Stimulated activated CD4-positive, alpha-beta T cell treated with anti-CD3 and anti-CD28 coated beads, Interleukin-12 subunit alpha, Interleukin-12 subunit beta, amount 100 ng/mL, for 48 hours (primary cell): ENCODE data around the gene ZNF677.
"Not testable (repeated sequence)": the region's sequence is repeated elsewhere in the genome, so short reads cannot be mapped to it uniquely, and the experiment has no call there.

Experiments
- DNase-seq, 3 donors: peaks; one replicate each; pipeline ENCODE4 v3.0.0-alpha.2; 2020; ENCODE audit warnings: low read depth in 2 of 3, low spot score in 1 of 3

Gene ZNF677

DNA sequence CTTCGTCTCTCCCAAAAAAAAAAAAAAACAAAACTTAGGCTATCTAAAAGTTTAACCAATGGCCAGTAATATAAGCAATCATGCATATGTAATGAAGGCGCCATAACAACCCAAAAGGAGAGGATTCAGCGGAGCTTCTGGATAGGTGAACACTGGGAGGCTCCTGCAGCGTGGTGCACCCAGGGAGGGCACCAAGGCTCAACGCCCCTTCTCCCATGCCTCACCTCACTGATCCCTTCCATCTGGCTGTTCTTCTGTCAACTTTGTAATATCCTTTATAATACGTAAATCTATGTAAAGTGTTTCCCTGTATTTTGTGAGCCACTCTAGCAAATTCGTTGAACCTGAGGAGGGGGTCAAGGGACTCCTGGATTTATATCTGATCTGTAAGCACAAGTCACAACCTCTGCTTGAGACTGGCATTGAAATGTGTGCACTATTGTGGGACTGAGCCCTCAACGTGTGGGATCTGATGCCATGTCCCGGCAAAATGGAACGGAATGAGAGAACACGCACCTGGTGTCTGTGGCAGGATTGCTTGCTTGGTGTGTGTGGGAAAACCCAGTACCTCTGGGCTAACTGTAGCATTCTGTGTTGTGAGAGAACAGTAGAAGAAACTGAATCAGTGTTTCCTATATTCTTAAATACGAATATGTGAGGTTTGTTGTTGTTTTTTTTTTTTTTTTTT lies 61.0 kb downstream of the ZNF677 start:
- DNase-seq, result no peak

GRCh38 chr19:53192771-53193534 lies 61.7 kb downstream of the ZNF677 start, which contains the start of gene ZNF665:
ZNF665 (minus strand) TSS chr19:53193358; CDS start chr19:53182898, 10,460 bp downstream.
- DNase-seq, result peak; percentile 61 to 76 (median 62)

- DNase-seq, result no peak
Observed at GRCh38 chr19:53190253-53190652, 64.4 kb downstream of the ZNF677 start.

DNA sequence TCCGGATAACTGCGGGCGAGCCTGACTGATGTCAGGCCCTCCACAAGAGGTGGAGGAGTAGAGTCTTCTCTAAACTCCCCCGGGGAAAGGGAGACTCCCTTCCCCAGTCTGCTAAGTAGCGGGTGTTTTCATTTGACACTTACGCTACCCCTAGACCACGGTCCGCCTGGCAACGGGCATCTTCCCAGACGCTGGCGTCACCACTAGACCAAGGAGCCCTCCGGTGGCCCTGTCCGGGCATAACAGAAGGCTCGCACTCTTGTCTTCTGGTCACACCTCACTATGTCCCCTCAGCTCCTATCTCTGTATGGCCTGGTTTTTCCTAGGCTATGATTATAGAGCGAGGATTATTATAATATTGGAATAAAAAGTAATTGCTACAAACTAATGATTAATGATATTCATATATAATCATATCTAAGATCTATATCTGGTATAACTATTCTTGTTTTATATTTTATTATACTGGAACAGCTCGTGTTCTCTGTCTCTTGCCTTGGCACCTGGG lies 64.9 kb downstream of the ZNF677 start:
- DNase-seq, result not testable (repeated sequence)
